Keratinocyte (primary cell): ENCODE measurements around the gene ADAMTSL3. TPM values are rescaled to one million over a fixed set of nuclear protein-coding genes. Genes with fewer than 3 reads are reported as not detected.

Experiments used
- DNase-seq: peaks from one replicate; pipeline ENCODE4 v3.0.0-alpha.2; 2011; ENCODE audit warnings: low read depth, missing footprints, low spot score
- FAIRE-seq: peaks from 2 replicates; lab custom pipeline; 2011; peaks lifted over from hg19 to GRCh38; lab: Jason Lieb, UNC
- H2AFZ ChIP-seq: 2 replicates; pipeline ENCODE4 v1.6.0; 2012; ENCODE audit warnings: low read length, control low read depth, inconsistent platforms; ENCODE audit not compliant: control insufficient read depth
- H3K27ac ChIP-seq: 2 replicates; pipeline ENCODE4 v1.5.1; 2011; ENCODE audit warnings: low read length; ENCODE audit not compliant: control insufficient read depth, insufficient read depth
- H3K27me3 ChIP-seq: 3 replicates; pipeline ENCODE4 v1.6.0; 2011; ENCODE audit warnings: low read length; ENCODE audit not compliant: control insufficient read depth, insufficient read depth; ENCODE audit errors: extremely low read depth
- H3K36me3 ChIP-seq, 2 experiments: 2 replicates in 1 of 2; 3 replicates in 1 of 2; pipeline ENCODE4 v1.5.1; 2011; ENCODE audit warnings: low read length in 2 of 2, mild to moderate bottlenecking in 1 of 2; ENCODE audit not compliant: control insufficient read depth in 2 of 2, insufficient read depth in 2 of 2; ENCODE audit errors: extremely low read depth in 1 of 2
- H3K4me1 ChIP-seq: 3 replicates; pipeline ENCODE4 v1.5.1; 2011; ENCODE audit warnings: low read length; ENCODE audit not compliant: control insufficient read depth, insufficient read depth; ENCODE audit errors: extremely low read depth
- H3K4me2 ChIP-seq: 3 replicates; pipeline ENCODE4 v1.6.0; 2011; ENCODE audit warnings: low read depth, low read length; ENCODE audit not compliant: control insufficient read depth, insufficient read depth; ENCODE audit errors: extremely low read depth
- H3K4me3 ChIP-seq, 3 experiments: fragments of 200-600 bp in 1 of 3; sonication (generic) in 1 of 3; 2 replicates in 2 of 3; 3 replicates in 1 of 3; pipeline ENCODE4 v1.5.1; 2011 to 2016; ENCODE audit warnings: low read length in 3 of 3, mild to moderate bottlenecking in 3 of 3, control low read depth in 2 of 3, inconsistent platforms in 1 of 3, low read depth in 1 of 3, mixed read lengths in 1 of 3, mixed run types in 1 of 3, moderate library complexity in 1 of 3; ENCODE audit not compliant: control insufficient read depth in 2 of 3, insufficient read depth in 2 of 3; ENCODE audit errors: extremely low read depth in 1 of 3
- H3K79me2 ChIP-seq: 2 replicates; pipeline ENCODE4 v1.6.0; 2012; ENCODE audit warnings: low read length; ENCODE audit not compliant: control insufficient read depth, insufficient read depth
- H3K9ac ChIP-seq: 3 replicates; pipeline ENCODE4 v1.6.0; 2011; ENCODE audit warnings: low read length; ENCODE audit not compliant: control insufficient read depth, insufficient read depth; ENCODE audit errors: extremely low read depth
- H3K9me1 ChIP-seq: 3 replicates; pipeline ENCODE4 v1.6.0; 2011; ENCODE audit warnings: low read length; ENCODE audit not compliant: control insufficient read depth, insufficient read depth; ENCODE audit errors: extremely low read depth
- H3K9me3 ChIP-seq: 2 replicates; pipeline ENCODE4 v1.5.1; 2012; ENCODE audit warnings: low read depth, low read length; ENCODE audit not compliant: control insufficient read depth
- H4K20me1 ChIP-seq: 3 replicates; pipeline ENCODE4 v1.6.0; 2011; ENCODE audit warnings: low read length; ENCODE audit not compliant: control insufficient read depth, insufficient read depth; ENCODE audit errors: extremely low read depth
- EZH2 ChIP-seq: IDR thresholded peaks from one replicate; pipeline ENCODE4 v1.6.1; 2012; ENCODE audit warnings: inconsistent platforms, mild to moderate bottlenecking, low read length, moderate library complexity
- dilution Hi-C: fragments of 300-500 bp; cut with MboI; formaldehyde crosslinking; loops from one replicate; pipeline ENCODE4 v1.7.0; 2020; ENCODE audit warnings: low sequenced_read_pairs; ENCODE audit not compliant: extremely low pct_ligation_motif_present
- polyA plus RNA-seq, 5 experiments: library from polyadenylated mRNA; depleted of rRNA in 3 of 5; stranded (reverse) in 3 of 5; stranded (forward) in 1 of 5; unstranded in 1 of 5; fragments of >200 nt; gene quantifications; 1 replicate in 1 of 5; 2 replicates in 3 of 5; 3 replicates in 1 of 5; pipeline versions ENCODE4 v1.2.1 to v1.2.3, GENCODE V29; 2011 to 2012; ENCODE audit warnings: missing spikeins in 2 of 5, low read depth in 1 of 5, low replicate concordance in 1 of 5
- TF ChIP-seq, protein P1 (sequence below), 3 experiments: IDR thresholded peaks in 1 of 3; conservative IDR thresholded peaks in 1 of 3; optimal IDR thresholded peaks in 1 of 3; 2 replicates in 2 of 3; 3 replicates in 1 of 3; pipeline versions ENCODE3 to v1.5.1; 2011; ENCODE audit warnings: low read length in 3 of 3, mild to moderate bottlenecking in 3 of 3, moderate library complexity in 2 of 3, control low read depth in 1 of 3, inconsistent platforms in 1 of 3; ENCODE audit not compliant: insufficient read depth in 2 of 3; ENCODE audit errors: extremely low read depth in 1 of 3

ADAMTSL3 gene
- polyA plus RNA-seq, 1 donor (not counting 4 experiments of a cell fraction or from before 2014, with no cell fraction given) = 0.01 TPM

DNA sequence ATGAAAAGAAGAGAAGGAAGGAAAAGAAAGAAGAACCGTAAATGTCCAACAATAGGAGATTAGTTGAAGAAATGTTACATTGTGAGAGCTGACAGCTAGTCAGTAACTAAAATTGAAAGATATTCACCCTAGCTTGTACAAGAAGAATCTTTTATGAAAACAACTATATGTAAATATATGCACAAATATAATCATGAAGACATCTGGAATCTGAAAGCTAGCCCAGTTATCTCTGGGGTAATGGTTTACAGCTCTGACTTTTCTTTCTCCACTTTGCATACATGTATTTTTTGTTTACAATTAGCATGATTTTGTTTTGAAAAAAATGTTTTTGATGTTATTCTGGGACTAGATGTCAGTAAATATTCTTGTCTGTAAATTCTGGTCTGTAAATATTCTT is 37.1 kb upstream of the ADAMTSL3 start:
- no peaks in the 10 kb centered on the region for H3K9me3 ChIP-seq
- FAIRE-seq (no peak), DNase-seq (no peak)
- dilution Hi-C loops = no loop called here
- no peak overlapping the region for H3K27ac ChIP-seq
- no peaks in the 10 kb centered on the region for H3K36me3 ChIP-seq
- H3K27me3 ChIP-seq = no peaks in the 10 kb centered on the region
- no peak overlapping the region for H2AFZ ChIP-seq
- no peak overlapping the region for H3K9ac ChIP-seq
- H3K4me2 ChIP-seq = no peak overlapping the region
- no peak overlapping the region for H3K4me3 ChIP-seq
- TF ChIP-seq EZH2 = no peak
- TF ChIP-seq, protein P1, sequence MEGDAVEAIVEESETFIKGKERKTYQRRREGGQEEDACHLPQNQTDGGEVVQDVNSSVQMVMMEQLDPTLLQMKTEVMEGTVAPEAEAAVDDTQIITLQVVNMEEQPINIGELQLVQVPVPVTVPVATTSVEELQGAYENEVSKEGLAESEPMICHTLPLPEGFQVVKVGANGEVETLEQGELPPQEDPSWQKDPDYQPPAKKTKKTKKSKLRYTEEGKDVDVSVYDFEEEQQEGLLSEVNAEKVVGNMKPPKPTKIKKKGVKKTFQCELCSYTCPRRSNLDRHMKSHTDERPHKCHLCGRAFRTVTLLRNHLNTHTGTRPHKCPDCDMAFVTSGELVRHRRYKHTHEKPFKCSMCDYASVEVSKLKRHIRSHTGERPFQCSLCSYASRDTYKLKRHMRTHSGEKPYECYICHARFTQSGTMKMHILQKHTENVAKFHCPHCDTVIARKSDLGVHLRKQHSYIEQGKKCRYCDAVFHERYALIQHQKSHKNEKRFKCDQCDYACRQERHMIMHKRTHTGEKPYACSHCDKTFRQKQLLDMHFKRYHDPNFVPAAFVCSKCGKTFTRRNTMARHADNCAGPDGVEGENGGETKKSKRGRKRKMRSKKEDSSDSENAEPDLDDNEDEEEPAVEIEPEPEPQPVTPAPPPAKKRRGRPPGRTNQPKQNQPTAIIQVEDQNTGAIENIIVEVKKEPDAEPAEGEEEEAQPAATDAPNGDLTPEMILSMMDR (optimal IDR thresholded peaks at IDR 0.05 in 1 of 3, IDR thresholded peaks at IDR 0.05 in 1 of 3, conservative IDR thresholded peaks at IDR 0.05 in 1 of 3; ENCODE audit: extremely low read depth in 1 of 3, insufficient read depth in 2 of 3, low read length in 3 of 3) = no peak
- H3K4me1 ChIP-seq = no peaks in the 10 kb centered on the region
- no peaks in the 10 kb centered on the region for H4K20me1 ChIP-seq
- H3K79me2 ChIP-seq = no peaks in the 10 kb centered on the region
- H3K9me1 ChIP-seq = no peaks in the 10 kb centered on the region

DNA sequence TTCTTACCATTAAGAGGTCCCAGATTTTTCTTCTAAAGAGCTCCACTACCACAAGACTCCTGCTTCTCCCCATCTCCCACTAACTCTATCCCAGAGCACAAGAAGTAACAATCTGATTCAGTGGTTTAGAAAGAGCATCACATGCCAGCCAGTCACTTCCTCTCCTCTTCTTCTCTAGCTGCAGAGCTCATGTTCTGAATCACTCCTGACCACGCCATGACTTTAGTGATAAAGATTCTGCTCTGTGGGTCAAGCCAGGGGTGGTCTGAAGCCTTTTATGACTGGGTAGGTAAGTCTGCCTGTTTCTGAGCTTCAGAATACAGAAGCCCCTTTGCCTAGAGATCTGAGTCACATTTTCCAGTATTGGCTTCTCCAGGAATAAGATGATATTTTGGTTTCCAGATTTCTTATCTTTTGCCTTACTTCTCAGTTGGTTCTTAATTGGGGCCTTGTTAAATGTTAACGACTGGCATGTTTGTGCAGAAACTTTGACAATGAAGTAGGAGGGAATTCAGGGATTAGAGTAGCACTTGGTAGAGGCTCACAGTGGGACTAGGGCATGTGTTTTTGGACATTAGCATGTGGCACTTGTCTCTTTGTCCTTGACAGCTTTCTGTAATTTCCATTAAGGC is 27.6 kb upstream of the ADAMTSL3 start:
- Histone ChIP-seq H3K9ac (no peak overlapping the region), H3K27me3 (no peaks in the 10 kb centered on the region), H4K20me1 (no peaks in the 10 kb centered on the region), H3K4me3 (no peak overlapping the region), H3K27ac (no peak overlapping the region), H2AFZ (no peak overlapping the region), H3K79me2 (no peaks in the 10 kb centered on the region), H3K9me1 (no peaks in the 10 kb centered on the region), H3K9me3 (no peaks in the 10 kb centered on the region), H3K4me2 (no peak overlapping the region), H3K4me1 (no peaks in the 10 kb centered on the region), H3K36me3 (no peaks in the 10 kb centered on the region)
- dilution Hi-C loops = no loop called here
- DNase-seq (no peak), FAIRE-seq (no peak)
- TF ChIP-seq, protein P1 (optimal IDR thresholded peaks at IDR 0.05 in 1 of 3, IDR thresholded peaks at IDR 0.05 in 1 of 3, conservative IDR thresholded peaks at IDR 0.05 in 1 of 3; ENCODE audit: extremely low read depth in 1 of 3, insufficient read depth in 2 of 3, low read length in 3 of 3) = no peak
- no peak for TF ChIP-seq EZH2
